CD4-positive, alpha-beta T cell treated with Interleukin-15 for 4 hours (primary cell): ENCODE results near the gene ITPRID2.
A peak's percentile ranks its signal among the peaks of the same experiment; 100 is the strongest.
"Not testable (repeated sequence)": the region's sequence is repeated elsewhere in the genome, so short reads cannot be mapped to it uniquely, and the experiment has no call there.

ENCODE experiments used
- DNase-seq: peaks from one replicate; pipeline ENCODE4 v3.0.0-alpha.2; 2020; ENCODE audit warnings: low spot score

ITPRID2 gene

GRCh38 chr2:181916726-181917718, 25.5 kb downstream of the ITPRID2 start:
- DNase-seq: no peak

- DNase-seq: no peak
Observed at GRCh38 chr2:181918188-181918587, 26.7 kb downstream of the ITPRID2 start.

DNA sequence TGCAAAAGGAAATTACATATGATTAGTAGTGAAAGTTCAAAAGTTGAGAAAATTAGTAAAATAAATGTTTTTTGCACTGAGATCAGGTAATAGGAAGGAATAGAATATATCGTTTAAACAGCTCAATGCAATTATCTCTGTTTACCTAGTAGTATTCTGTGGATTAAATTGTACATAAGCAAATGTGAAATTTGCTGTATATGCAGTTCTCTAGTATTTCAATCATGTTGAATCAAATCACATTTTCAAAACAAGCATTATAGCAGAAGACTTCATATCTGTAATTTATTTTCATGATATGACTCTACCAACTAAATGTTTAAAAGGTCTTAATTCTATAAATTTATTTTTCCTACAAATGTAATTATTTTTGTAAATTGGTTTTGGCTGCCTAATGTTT, 31.6 kb downstream of the ITPRID2 start:
- DNase-seq: no peak

DNA sequence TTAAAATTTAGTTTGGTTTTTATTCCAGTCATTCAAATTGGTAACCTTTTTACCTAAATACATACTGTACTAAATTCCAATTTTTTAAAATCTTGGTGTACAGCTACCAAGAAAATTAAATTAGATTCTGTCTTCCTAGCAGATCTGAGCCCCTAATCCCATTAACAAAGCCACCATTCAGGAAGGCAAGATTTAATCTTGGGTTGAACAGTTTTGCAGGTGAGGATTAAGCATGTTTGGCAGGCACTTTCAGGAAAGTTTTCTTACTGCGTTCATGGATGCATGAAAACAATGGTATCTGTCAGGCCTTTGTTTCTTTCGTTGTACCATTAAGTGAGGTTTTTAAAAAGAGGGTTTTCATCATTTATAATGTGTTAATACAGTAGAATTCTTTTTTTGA, 32.8 kb downstream of the ITPRID2 start:
- no peak for DNase-seq

GRCh38 chr2:181934694-181935093, 43.2 kb downstream of the ITPRID2 start:
- DNase-seq: no peak

GRCh38 chr2:181937473-181937872, 45.9 kb downstream of the ITPRID2 start:
- DNase-seq: no peak

GRCh38 chr2:181943411-181944124, 52.0 kb downstream of the ITPRID2 start:
- DNase-seq: no peak

DNA sequence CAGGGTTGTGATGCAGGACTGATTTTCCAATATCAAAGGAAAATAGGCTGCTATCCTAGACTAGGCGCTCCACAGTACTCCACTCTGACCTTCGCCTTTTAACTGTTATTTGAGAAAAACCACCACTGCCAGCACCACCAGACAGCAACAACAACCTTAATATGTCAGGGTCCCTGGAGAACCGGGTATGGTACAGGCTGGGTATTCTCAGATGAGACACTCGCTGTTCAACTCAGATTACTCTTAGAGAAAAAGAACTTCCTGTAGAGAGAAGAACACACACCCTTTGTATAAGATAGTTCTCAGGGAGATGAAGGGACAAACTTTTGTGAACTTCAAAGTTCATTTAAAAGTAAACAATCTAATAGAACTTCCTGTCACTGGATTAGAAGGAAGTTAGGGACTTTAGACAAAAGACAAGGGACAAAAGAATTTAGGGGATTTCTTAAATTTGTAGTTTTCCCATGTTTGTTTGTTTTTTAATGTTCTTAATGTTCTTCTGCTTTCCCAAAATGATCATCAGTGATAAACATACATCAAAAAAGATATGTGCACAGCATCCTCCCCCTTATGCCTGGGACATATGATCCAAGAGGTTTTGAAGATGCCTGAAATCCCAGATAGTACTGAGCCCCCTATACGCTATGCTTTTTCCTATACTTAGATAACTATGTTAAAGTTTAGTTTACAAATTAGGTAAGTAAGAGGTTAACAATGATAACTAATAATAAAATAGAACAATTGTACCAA, 52.8 kb downstream of the ITPRID2 start:
- DNase-seq: no peak

DNA sequence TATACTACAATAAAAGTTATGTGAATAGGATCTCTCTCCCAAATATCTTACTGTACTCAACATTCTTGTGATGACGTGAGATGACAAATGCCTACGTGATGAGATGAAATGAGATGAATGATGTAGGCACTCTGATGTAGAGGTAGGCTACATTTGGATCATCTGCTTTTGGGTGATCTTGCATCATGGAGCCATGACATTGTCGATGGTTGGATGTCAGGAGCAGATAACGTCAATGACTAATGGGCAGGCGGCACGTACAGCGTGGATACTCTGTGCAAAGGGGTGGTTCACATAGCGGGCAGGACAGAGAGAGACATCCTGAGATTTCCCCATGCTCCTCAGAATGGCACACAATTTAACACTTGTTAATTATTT, 53.4 kb downstream of the ITPRID2 start:
- no peak for DNase-seq

DNA sequence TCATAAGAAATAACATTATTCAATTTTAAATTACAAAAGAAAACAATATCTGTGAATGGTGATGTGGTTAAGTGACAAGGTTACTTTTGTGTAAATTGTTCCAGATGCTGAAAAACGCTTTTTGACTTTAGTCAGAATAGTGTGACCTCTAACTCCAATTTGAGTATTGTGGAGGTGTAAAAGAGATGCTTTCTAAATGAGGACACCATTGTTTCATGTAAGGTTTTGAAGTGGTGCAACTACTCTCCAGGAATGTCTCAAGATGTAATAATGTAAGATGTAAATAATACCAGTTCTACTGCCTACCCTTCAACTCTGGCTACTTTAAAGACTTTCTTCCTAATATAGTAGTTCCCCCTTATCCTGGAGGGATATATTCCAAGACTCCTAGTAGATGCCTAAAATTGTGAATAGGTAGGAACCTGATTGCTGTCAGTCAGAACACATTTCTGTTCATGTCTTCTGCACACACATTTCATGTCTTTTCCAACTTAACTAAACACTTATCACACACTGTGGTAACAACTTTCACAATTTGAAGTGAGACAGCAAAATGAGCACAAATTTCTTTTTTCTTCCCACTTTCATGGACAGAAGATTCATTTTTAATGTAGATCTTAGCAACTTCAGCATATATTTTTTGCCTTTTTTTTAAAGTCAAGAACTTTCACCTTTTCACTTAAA, 55.1 kb downstream of the ITPRID2 start:
- DNase-seq: no peak

DNA sequence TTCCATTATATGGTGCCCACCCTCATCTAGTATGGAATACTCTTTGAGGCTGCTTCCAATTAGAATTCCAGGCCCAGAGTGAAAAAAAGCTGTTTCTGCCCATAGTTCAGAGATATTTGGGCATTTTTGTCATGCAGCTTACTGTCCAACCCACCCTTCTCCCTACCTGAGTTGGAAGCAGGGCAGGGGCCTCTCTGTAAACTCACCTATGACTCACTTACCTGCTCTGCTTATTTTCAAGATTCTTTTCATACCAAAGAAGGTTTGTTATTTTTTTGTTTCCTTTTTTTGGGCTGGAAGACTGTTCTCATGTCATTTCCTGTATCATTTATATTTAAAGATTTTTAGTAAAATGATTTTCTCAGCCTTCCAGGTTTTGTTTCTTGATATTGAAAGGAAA, 55.7 kb downstream of the ITPRID2 start:
- DNase-seq: no peak

- DNase-seq: no peak
Observed at GRCh38 chr2:181948227-181948626, 56.7 kb downstream of the ITPRID2 start.

- DNase-seq: no peak
Observed at GRCh38 chr2:181949047-181949446, 57.5 kb downstream of the ITPRID2 start.

- no peak for DNase-seq
Observed at GRCh38 chr2:181952404-181953226, 61.1 kb downstream of the ITPRID2 start.

- DNase-seq: peak; percentile 60
Observed at GRCh38 chr2:181953881-181954537, 62.5 kb downstream of the ITPRID2 start.

DNA sequence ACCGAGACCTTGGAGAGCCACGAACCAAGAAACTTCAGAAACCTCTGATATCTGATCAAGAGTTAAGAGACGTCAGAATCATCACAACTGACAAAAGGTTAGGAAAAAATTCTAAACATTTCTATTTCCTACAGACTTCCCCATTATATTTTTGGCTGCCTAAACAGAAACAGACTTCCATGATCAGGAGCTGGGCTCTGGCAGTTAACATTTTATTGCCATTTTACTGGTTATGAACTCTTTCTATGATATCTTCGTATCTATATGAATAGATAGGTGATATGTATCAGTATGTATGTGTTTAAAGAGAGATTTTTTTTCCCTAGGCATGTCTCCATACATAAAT, 63.0 kb downstream of the ITPRID2 start:
- no peak for DNase-seq

GRCh38 chr2:181955010-181955409, 63.5 kb downstream of the ITPRID2 start:
- no peak for DNase-seq

GRCh38 chr2:181955866-181956265, 64.3 kb downstream of the ITPRID2 start:
- DNase-seq: not testable (repeated sequence)

GRCh38 chr2:181957668-181958067, 66.1 kb downstream of the ITPRID2 start:
- DNase-seq: no peak

DNA sequence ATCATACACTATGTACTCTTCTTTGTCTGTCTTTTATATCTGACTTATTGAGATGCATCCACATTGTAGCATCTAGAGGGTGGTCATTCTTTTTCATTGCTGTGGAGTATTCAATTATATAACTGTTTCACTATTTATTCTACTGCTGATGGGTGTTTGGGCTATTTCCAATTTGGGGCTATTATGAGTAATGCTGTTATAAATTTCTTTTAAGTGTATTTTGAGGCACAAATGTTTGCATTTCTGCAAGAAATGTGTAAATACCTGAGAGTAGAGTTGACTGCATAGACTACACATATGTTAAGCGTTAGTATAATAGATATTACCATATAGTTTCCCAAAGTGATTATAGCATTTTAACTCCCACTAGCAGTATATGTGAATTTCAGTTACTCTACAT, 67.2 kb downstream of the ITPRID2 start:
- no peak for DNase-seq

DNA sequence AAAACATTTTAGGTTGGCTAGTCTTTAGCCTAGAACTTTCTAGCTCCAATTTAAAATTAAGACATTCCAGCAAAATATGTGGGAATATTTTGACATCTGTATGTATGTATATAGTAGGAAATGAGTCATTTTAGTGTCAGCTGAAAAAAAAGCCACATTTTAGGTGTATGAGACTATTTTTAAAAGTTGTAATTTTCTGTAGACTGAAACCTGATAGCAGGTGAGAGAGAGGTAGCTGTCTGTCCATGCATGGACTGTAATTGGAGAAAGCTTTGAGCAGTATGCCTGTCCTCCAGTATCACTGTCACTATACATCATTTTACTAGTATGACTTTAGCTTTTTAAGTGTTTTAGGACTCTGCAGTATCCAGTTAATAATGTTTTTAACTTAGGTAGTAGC, 68.0 kb downstream of the ITPRID2 start:
- no peak for DNase-seq
